Endothelial cell of umbilical vein (primary cell): ENCODE data around the gene GTPBP4. TPM values are rescaled to one million over a fixed set of nuclear protein-coding genes. Genes with fewer than 3 reads are reported as not detected.

ENCODE experiments used
- BruUV-seq: library from RNA; stranded (reverse); fragments of 400-500 nt; replicated peaks from 2 replicates; lab custom pipeline; 2021; lab: Mats Ljungman, UMichigan
- CTCF ChIA-PET: fragments of 300-600, 350-600 bp; sonication (Branson Sonifier 250); formaldehyde crosslinking; loops from one replicate; lab custom pipeline; 2021; ENCODE audit warnings: antibody characterized with exemption, inconsistent platforms; lab: Charles Lee
- POLR2A ChIA-PET: fragments of 300-600, 350-600 bp; sonication (Branson Sonifier 250); formaldehyde crosslinking; loops from one replicate; lab custom pipeline; 2021; ENCODE audit warnings: antibody characterized with exemption, inconsistent platforms; lab: Charles Lee
- DNase-seq: peaks from one replicate; pipeline ENCODE4 v3.0.0-alpha.2; 2011; ENCODE audit warnings: low read depth, low spot score
- FAIRE-seq: peaks from 2 replicates; lab custom pipeline; 2011; peaks lifted over from hg19 to GRCh38; lab: Jason Lieb, UNC
- H2AFZ ChIP-seq: 2 replicates; pipeline ENCODE4 v1.6.0; 2012; ENCODE audit warnings: low read depth, low read length, control low read depth, inconsistent platforms
- H3K27ac ChIP-seq: 2 replicates; pipeline ENCODE4 v1.5.1; 2011; ENCODE audit warnings: low read depth, mild to moderate bottlenecking, control low read depth, low read length, moderate library complexity; ENCODE audit not compliant: insufficient read depth
- H3K27me3 ChIP-seq, 2 experiments: 2 replicates each; pipeline versions ENCODE4 v1.6.0 to v1.6.1; 2011; ENCODE audit warnings: low read length in 2 of 2, mixed read lengths in 1 of 2; ENCODE audit not compliant: control insufficient read depth in 2 of 2, insufficient read depth in 2 of 2
- H3K36me3 ChIP-seq, 2 experiments: 2 replicates in 1 of 2; 3 replicates in 1 of 2; pipeline ENCODE4 v1.5.1; 2011; ENCODE audit warnings: low read length in 2 of 2, mild to moderate bottlenecking in 1 of 2, moderate library complexity in 1 of 2; ENCODE audit not compliant: control insufficient read depth in 2 of 2, insufficient read depth in 2 of 2; ENCODE audit errors: extremely low read depth in 1 of 2
- H3K4me1 ChIP-seq: 3 replicates; pipeline ENCODE4 v1.5.1; 2011; ENCODE audit warnings: mild to moderate bottlenecking, low read length; ENCODE audit not compliant: control insufficient read depth, insufficient read depth; ENCODE audit errors: extremely low read depth
- H3K4me2 ChIP-seq: 2 replicates; pipeline ENCODE4 v1.6.1; 2011; ENCODE audit warnings: low read length, control low read depth, mixed read lengths; ENCODE audit not compliant: insufficient read depth
- H3K4me3 ChIP-seq, 3 experiments: fragments of 200-600 bp in 1 of 3; sonication (generic), shearing (Covaris generic) in 1 of 3; replicated peaks in 1 of 3; 2 replicates each; pipeline ENCODE4 v1.5.1; 2011 to 2016; ENCODE audit warnings: control low read depth in 3 of 3, low read length in 3 of 3, mild to moderate bottlenecking in 2 of 3, inconsistent platforms in 1 of 3, low read depth in 1 of 3, moderate library complexity in 1 of 3; ENCODE audit not compliant: insufficient read depth in 1 of 3
- H3K79me2 ChIP-seq: 2 replicates; pipeline ENCODE4 v1.6.0; 2012; ENCODE audit warnings: low read length, inconsistent platforms; ENCODE audit not compliant: control insufficient read depth, insufficient read depth
- H3K9ac ChIP-seq: replicated peaks from 2 replicates; pipeline ENCODE3; 2011; ENCODE audit warnings: low read length, control low read depth; ENCODE audit not compliant: insufficient read depth; ENCODE audit errors: extremely low read depth
- H3K9me1 ChIP-seq: replicated peaks from 3 replicates; pipeline ENCODE4 v1.6.0; 2011; ENCODE audit warnings: mild to moderate bottlenecking, low read length; ENCODE audit not compliant: control insufficient read depth, insufficient read depth; ENCODE audit errors: extremely low read depth
- H3K9me3 ChIP-seq: replicated peaks from 2 replicates; pipeline ENCODE4 v1.5.1; 2012; ENCODE audit warnings: low read length, inconsistent platforms; ENCODE audit not compliant: control insufficient read depth, insufficient read depth
- H4K20me1 ChIP-seq: replicated peaks from 2 replicates; pipeline ENCODE3; 2011; ENCODE audit warnings: mild to moderate bottlenecking, low read length; ENCODE audit not compliant: control insufficient read depth, insufficient read depth; ENCODE audit errors: extremely low read depth
- EZH2 ChIP-seq: IDR thresholded peaks from 2 replicates; pipeline ENCODE4 v1.6.1; 2012; ENCODE audit warnings: borderline replicate concordance, low read depth, mild to moderate bottlenecking, moderate library complexity, low read length, inconsistent platforms; ENCODE audit not compliant: severe bottlenecking
- FOS ChIP-seq: IDR thresholded peaks from 2 replicates; pipeline ENCODE4 v1.6.1; 2011; ENCODE audit warnings: mild to moderate bottlenecking, low read length, moderate library complexity, borderline replicate concordance; ENCODE audit not compliant: insufficient read depth
- GATA2 ChIP-seq: IDR thresholded peaks from 2 replicates; pipeline ENCODE4 v1.7.0; 2011; ENCODE audit warnings: low read depth, mild to moderate bottlenecking, moderate library complexity, mixed read lengths, low read length; ENCODE audit not compliant: insufficient read length, insufficient read depth
- JUN ChIP-seq: IDR thresholded peaks from 2 replicates; pipeline ENCODE4 v1.6.1; 2011; ENCODE audit warnings: borderline replicate concordance, low read depth; ENCODE audit not compliant: insufficient read length, insufficient read depth
- MYC ChIP-seq: IDR thresholded peaks from one replicate; pipeline ENCODE4 v1.6.1; 2011; ENCODE audit warnings: mild to moderate bottlenecking, low read depth, low read length
- POLR2A ChIP-seq: IDR thresholded peaks from 2 replicates; pipeline ENCODE4 v1.6.1; 2012; ENCODE audit warnings: low read depth, mild to moderate bottlenecking, control low read depth, low read length
- POLR2AphosphoS5 ChIP-seq: IDR thresholded peaks from 2 replicates; pipeline ENCODE4 v1.6.1; 2012; ENCODE audit warnings: low read depth, mild to moderate bottlenecking, control low read depth, low read length, moderate library complexity; ENCODE audit not compliant: insufficient read depth
- dilution Hi-C: fragments of 300-500 bp; cut with MboI; formaldehyde crosslinking; loops from one replicate; pipeline ENCODE4 v1.15.0; 2019; ENCODE audit warnings: low sequenced_read_pairs; ENCODE audit not compliant: extremely low pct_ligation_motif_present
- intact Hi-C: fragments of 100-400 bp; cut with micrococcal nuclease; formaldehyde crosslinking; loops from one replicate; pipeline ENCODE4 v1.10.0; 2022
- polyA plus RNA-seq, 4 experiments: library from polyadenylated mRNA; depleted of rRNA in 3 of 4; stranded (reverse) in 3 of 4; unstranded in 1 of 4; fragments of >200 nt; gene quantifications; 2 replicates each; pipeline versions ENCODE4 v1.2.1 to v1.2.3, GENCODE V29; 2011 to 2012; ENCODE audit warnings: missing spikeins in 1 of 4
- total RNA-seq: library from RNA; stranded (reverse); gene quantifications from 2 replicates; pipeline ENCODE4 v1.2.3, GENCODE V29; 2021
- TF ChIP-seq, protein P1 (sequence below): IDR thresholded peaks from 2 replicates; pipeline ENCODE4 v1.6.1; 2011; ENCODE audit not compliant: insufficient read depth, insufficient read length
- TF ChIP-seq, protein P2 (sequence below), 2 donors: IDR thresholded peaks; 1 replicate in 1 of 2; 2 replicates in 1 of 2; pipeline ENCODE4 v1.5.1; 2011; ENCODE audit warnings: low read length in 2 of 2, mild to moderate bottlenecking in 2 of 2, moderate library complexity in 2 of 2, control low read depth in 1 of 2, inconsistent platforms in 1 of 2, low read depth in 1 of 2; ENCODE audit not compliant: insufficient read depth in 1 of 2; ENCODE audit errors: extremely low read depth in 1 of 2

The GTPBP4 gene
- total and polyA plus RNA-seq, 2 donors (not counting 3 experiments of a cell fraction or from before 2014, with no cell fraction given), result 12.4 to 69.3 TPM

DNA sequence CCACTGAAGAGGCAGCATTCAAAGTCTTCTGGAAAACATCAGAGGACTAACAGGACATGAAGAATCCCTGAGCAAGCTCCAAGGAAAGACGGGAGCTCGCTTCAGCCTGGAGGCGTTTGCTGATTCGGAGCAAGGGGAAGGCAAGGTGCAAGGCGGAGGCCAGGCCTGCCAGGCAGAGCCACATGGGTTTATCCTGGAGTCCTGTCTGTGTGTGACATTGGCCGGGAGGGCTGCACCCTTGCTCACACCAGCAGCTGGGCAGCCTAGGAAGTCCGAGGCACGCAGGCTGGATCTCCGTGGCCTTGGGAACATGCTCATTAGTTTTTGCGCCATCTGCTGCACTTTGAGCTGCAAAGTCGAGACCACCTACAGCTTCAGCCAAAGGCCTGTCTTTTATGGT, 34.4 kb upstream of the GTPBP4 start:
- CTCF ChIA-PET, result interaction anchor here (1.0 kb wide), 1 partner anchor 15 kb away, joined by 3 read pairs; no protein-coding TSS in a partner anchor
- intact Hi-C loops, result no loop called here
- no TSS peak for BruUV-seq

DNA sequence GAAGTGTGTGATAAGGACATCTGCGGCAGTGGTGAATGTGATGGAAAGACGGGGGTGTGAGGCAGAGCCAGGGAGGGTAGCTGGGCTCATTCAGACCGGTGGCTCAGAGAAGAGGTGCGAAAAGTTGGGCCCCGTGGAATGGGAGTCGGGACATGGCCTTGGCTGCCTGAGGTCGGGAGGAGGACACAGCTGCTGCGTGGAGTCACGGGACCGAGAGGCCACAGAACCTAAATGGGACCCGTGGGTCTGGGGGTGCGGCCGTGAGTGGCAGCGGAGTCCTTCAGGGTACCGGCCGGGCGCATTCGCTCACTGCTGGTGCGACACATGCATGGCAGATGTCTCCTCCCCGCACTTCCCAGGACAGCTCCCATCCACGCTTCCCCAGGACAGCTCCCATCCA, 33.8 kb upstream of the GTPBP4 start:
- Histone ChIP-seq H3K4me2 (no peak overlapping the region), H3K79me2 (no peaks in the 10 kb centered on the region), H3K36me3 (no peaks in the 10 kb centered on the region), H3K9me1 (no peaks in the 10 kb centered on the region), H3K9me3 (no peaks in the 10 kb centered on the region), H3K4me3 (no peak overlapping the region), H3K27ac (no peak overlapping the region), H3K9ac (no peak overlapping the region), H4K20me1 (no peaks in the 10 kb centered on the region), H2AFZ (no peak overlapping the region), H3K4me1 (no peaks in the 10 kb centered on the region), H3K27me3 (peaks cover 0 to 10% of the 10 kb centered on the region in 2 experiments)
- FAIRE-seq (no peak), DNase-seq (no peak)
- BruUV-seq, result no TSS peak
- intact Hi-C loops (no loop called here), dilution Hi-C loops (no loop called here)
- ChIA-PET POLR2A (no interaction called here), CTCF (interaction anchor here (1.0 kb wide), 1 partner anchor 14 kb away, joined by 3 read pairs; no protein-coding TSS in a partner anchor)
- TF ChIP-seq MYC (no peak), GATA2 (no peak), EZH2 (no peak), POLR2AphosphoS5 (no peak), FOS (no peak), JUN (no peak), POLR2A (no peak)
- TF ChIP-seq, protein P1, sequence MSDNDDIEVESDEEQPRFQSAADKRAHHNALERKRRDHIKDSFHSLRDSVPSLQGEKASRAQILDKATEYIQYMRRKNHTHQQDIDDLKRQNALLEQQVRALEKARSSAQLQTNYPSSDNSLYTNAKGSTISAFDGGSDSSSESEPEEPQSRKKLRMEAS, result no peak
- TF ChIP-seq, protein P2, sequence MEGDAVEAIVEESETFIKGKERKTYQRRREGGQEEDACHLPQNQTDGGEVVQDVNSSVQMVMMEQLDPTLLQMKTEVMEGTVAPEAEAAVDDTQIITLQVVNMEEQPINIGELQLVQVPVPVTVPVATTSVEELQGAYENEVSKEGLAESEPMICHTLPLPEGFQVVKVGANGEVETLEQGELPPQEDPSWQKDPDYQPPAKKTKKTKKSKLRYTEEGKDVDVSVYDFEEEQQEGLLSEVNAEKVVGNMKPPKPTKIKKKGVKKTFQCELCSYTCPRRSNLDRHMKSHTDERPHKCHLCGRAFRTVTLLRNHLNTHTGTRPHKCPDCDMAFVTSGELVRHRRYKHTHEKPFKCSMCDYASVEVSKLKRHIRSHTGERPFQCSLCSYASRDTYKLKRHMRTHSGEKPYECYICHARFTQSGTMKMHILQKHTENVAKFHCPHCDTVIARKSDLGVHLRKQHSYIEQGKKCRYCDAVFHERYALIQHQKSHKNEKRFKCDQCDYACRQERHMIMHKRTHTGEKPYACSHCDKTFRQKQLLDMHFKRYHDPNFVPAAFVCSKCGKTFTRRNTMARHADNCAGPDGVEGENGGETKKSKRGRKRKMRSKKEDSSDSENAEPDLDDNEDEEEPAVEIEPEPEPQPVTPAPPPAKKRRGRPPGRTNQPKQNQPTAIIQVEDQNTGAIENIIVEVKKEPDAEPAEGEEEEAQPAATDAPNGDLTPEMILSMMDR (IDR thresholded peaks at IDR 0.05; ENCODE audit: extremely low read depth in 1 of 2, insufficient read depth in 1 of 2, low read depth in 1 of 2, low read length in 2 of 2), result no peak

More for the DNA sequence above, 34.4 kb upstream of the GTPBP4 start:
- no peaks in the 10 kb centered on the region for H3K4me1 ChIP-seq
- dilution Hi-C loops, result no loop called here
- H3K9me1 ChIP-seq, result no peaks in the 10 kb centered on the region
- H3K4me3 ChIP-seq, result no peak overlapping the region
- H3K27ac ChIP-seq, result no peak overlapping the region
- H3K36me3 ChIP-seq, result no peaks in the 10 kb centered on the region
- H2AFZ ChIP-seq, result no peak overlapping the region
- FAIRE-seq (no peak), DNase-seq (no peak)
- H3K79me2 ChIP-seq, result no peaks in the 10 kb centered on the region
- TF ChIP-seq POLR2AphosphoS5 (no peak), MYC (no peak), GATA2 (no peak), FOS (no peak), JUN (no peak)
- TF ChIP-seq, protein P2 (IDR thresholded peaks at IDR 0.05; ENCODE audit: extremely low read depth in 1 of 2, insufficient read depth in 1 of 2, low read depth in 1 of 2, low read length in 2 of 2), result no peak
- peaks cover 0 to 8% of the 10 kb centered on the region in 2 experiments for H3K27me3 ChIP-seq
- H4K20me1 ChIP-seq, result no peaks in the 10 kb centered on the region
- H3K9me3 ChIP-seq, result no peaks in the 10 kb centered on the region
- POLR2A ChIA-PET, result no interaction called here
- no peak overlapping the region for H3K9ac ChIP-seq
- no peak overlapping the region for H3K4me2 ChIP-seq
